Hematopoietic multipotent progenitor cell treated with erythropoietin and hydrocortisone succinate and interleukin-3 and kit ligand, for 8 days (in vitro differentiated cells): ENCODE results near the gene MAD1L1.

ENCODE experiments used
- DNase-seq: peaks from one replicate; pipeline ENCODE4 v3.0.0-alpha.2; 2015

MAD1L1 gene

DNA sequence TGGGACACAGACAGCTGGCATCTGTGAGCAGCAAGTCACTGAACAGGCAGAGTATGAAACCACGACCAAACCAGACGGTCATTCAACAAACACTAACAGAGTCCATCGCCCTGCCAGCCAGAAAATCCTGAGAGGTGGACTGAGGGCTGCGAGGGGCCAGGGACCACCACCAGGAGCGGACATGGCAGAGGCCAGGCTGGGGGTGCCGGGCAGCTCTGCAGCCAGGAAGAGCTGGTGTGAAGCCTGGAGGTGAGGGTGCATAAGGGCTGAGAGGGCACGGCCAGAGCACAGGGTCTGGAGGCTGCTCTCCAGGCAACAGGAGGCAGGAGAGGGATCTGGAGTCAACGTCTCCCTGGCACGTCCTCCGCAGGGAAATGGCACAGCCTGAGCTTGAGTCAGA is 15.5 kb downstream of the MAD1L1 start:
- no peak for DNase-seq

DNA sequence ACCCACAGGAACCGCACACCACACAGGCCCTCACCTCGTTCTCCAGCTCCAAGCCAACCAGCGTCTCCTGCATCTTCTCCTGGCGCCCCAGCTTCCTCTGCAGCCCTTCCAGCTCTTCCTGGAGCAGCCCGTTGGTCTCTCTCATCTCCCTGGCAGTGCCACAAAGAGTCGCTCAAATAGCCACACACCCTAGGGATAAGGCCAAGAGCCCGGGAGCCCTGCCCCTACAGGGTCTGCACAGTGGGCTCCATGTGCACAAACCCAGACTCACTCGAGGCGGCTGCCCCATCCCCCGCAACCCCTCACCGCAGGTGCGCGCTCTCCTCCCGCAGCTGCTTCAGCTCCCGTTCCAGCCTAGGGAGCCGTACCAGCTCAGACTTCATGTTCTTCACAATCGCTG is 16.9 kb downstream of the MAD1L1 start:
- DNase-seq: no peak

DNA sequence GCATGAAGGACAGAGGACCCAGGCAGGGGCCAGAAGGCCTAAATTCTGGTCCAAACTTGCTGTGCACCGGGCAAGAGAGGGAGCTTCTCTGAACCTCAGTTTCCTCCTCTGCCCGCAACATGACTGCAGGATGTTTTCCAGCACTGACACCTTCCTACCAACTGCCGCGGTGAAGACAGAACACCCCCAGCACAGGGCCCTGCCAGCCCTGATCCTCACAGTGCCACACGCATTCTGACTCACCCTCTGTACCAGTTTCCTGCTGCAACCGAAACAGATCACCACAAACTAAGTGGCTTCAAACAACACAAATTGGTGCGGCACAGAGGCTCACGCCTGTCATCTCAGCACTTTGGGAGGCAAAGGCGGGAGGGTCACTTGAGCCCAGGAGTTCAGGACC is 18.1 kb downstream of the MAD1L1 start:
- DNase-seq: no peak

DNA sequence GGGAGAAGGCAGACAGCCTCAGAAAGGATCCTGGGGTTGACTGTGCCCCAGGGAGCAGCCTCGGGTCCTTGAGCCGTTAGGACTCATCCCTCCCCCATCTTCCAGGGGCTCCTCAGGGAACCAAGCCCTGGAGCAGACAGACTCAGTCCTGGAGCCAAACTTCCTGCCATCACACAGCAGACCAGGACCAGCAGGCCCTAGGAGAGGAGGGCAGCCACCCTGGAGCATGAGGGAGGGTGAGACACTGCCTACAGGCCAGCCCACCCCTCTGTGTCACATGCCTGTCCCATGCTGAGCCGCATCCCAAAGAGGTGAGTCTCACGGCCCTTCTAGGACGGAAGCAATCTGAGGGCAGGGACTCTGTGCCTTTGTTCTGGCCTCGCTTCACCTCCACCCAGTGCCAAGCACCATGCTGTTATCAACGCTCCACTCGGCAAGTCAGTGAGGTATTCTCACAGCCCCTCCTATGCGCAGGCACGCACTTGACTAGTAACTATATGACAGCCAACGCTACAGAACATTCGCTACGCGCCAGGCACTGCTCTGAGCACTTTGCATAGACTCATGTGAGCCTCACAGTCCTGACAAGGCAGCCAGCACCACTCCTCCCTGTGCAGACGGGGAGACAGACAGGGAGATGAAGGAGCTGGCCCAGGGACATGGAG is 19.1 kb downstream of the MAD1L1 start:
- DNase-seq: no peak

DNA sequence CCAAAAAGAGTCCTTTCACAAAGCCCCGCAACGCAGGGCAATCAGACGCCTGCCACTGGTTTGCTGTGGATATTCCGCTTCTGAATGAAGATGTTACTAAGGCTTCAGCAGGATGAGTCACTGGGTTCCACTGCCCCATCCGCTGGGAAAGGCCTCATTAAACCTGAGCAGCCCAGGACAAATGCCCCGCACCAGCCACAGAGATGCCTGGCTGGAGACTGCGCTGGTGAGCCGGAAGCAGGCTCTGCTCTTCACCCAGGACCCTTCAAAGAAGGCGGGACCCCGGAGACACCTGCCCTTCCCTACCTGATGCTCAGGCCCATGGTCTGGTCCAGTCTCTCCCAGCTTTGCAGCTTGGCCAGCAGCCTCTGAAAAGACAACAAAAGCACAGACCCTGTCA is 19.8 kb downstream of the MAD1L1 start:
- no peak for DNase-seq

DNA sequence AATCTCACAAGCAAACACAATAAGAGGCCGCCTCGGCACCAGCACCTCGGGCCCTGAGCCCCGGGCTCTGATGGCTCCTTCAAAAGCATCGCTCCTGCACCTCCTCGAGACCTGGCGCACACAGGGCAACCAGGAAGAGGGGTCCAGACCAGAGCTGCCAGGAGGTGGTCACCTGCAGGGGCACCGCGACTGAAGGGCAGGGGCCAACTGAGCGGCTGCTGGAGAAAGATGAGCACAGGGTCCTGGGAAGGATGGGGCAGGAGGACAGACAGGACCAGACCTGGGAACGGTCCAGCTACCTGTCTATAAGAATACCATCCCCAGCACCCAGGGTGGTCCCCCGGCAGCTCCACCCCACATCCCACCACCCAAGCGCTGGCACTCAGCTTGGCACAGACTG is 20.8 kb downstream of the MAD1L1 start:
- no peak for DNase-seq

DNA sequence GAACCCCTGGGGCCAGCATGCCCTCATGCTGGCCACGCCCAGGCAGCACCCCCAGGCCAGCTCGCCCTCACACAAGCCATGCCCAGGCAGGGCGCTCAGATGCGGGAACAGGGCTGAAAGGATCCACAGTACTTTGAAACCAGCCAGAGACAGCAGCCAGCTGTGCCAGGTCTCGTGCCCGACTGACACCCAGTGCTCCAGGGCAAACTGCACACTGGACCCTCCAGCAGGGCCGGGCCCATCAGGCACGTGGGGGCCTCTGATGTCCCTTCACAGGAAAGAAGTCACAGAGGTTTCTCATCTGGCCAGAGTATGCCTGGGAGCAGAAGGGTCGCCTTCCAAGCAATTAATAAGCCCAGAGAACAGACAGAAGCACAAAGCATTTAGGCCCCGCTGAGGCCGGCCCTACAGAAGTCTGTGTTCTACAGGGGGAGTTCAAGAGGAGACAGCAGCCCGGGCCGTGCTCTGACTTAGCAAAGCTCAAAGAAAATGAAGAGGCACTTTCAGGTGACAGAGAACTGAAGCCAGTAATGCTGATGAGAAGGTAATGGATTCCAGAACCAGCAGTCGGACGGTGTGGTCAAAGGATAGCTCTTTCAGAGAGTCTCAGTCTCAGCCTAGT is 21.4 kb downstream of the MAD1L1 start:
- DNase-seq: no peak

DNA sequence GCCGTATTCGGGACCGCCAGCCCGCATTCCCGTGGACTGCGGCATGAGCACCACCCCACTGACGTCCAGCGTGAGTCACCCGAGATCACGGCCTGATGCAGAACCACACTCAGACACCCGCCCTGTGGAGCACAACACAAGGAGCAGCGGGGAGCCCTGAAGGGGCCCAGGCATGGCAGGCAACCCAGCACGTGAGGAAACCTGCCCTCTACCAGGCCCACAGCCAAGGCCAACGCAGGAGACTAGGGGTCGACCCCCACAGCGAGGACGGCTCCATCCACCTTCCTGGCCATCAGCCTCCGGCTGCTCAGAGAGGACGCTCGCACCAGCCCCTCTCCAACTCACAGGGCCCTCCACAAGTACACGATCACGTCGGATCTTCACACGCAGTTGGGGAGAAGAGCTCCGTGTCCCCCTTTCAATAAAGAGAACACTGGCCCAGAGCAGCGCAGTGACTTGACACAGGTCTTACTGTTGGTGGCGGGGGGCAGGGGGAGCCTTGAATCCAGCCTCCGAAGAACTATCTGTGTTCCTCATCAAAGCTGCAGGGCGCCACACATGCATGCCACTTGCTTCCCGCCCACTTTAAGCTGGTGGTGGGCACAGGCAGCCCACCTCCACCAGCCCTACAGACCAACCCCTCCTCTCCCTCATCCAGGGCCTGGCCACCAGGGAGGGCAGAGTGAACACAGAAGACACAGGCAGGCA is 22.0 kb downstream of the MAD1L1 start:
- no peak for DNase-seq

DNA sequence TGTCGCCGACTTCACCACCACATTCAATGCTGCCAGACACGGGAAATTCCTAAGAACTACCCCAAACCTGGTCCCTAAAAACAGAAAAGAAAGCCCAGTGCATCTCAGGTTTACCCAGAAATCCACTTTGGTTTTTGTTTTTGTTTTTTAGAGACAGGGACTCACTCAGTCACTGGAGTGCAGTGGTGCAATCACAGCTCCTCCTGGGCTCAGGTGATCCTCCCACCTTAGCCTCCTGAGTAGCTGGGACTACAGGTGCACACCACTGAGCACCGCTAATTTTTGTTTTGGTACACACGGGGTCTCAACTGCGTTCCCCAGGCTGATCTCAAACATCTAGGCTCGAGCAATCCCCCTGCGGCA is 22.8 kb downstream of the MAD1L1 start:
- no peak for DNase-seq

DNA sequence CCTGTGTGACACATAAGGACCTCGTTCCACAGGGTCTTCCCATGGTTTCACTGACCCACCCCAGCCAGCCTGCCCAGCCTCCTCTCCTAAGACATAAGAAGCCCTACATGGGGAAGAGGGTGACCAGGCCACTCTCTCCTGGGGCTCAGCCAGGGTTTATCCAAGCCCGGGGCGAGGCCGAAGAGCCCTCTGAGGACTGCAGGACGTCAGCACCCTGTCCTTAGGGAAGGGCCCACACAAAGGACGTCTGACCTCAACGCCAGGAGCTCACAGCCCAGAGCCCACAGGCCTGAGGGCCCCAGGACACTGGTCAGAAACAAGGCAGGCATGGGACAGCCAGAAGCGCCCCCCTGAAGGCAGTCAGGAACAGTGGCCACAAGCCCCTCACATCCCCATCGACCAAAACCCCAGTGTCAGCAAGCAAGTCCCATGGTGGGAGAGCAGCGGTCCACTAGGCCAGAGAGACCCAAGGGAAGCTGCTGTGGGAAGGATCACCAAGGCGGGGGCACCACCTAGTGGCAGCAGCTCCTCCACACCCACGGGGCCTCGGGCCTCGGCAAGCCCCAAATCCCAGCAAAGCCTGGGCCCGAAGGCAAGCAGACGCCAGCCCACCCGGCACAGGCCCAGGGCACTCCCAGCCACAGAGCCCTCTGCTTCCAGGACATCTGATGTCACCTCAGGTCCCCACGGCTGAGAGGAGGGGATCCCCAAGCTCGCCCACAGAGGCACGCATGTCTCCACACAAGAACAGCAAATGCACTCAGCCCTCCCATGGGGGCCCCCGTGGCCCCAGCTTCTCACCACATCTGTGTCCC is 23.4 kb downstream of the MAD1L1 start:
- DNase-seq: peak; percentile 60

DNA sequence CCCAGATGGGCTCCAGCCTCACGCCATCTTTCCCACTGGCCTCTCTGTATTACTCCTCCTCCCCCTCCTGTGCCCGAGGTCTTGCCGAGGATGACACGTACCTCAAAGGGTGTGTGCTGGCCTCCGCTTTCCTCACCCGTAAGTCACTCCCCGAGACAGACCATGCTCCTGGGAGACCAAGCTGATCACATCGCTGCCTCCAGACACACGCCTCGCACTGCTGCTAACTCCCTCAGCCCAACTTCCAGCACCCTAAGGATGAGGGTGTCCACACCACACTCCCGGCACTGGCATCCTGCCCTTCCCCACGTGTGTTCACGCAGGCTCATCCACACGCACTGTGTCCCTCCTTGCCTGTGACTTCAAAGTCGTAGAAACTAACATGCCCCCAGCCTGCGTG is 24.0 kb downstream of the MAD1L1 start:
- no peak for DNase-seq

DNA sequence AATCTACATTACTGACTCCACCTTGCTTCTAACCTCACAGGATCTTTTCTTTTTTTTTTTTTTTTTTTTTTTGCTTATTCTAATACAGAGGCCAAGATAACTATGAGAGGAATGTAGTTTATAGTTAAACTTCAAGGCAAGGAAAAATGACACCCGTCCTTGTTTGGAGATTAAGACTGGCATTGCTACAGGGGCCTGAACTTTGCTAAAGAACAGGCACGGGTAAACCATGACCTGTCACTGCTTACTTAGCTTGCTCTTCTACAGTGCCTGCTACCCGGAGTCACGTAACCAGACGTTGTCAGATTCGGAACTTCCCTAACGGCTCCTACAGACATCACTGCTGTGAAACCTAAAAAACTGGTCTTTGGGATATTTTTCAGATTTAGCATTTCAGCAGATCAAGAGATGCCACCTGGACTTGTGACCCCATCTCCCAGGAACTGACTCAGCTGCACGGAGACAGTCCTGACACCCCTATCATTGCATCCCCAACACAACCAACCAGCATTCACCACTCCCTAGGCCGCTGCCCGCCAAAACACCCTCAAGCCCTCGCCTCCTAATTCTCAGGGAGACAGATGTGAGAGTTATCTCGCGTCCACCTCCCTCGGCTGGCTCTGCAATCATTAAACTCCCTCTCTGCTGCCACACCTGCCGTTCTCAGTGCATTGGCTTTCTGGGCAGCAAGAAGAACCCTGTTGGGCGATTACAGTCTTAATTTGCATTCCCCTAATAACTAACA is 27.5 kb downstream of the MAD1L1 start:
- peak; percentile 14 for DNase-seq

DNA sequence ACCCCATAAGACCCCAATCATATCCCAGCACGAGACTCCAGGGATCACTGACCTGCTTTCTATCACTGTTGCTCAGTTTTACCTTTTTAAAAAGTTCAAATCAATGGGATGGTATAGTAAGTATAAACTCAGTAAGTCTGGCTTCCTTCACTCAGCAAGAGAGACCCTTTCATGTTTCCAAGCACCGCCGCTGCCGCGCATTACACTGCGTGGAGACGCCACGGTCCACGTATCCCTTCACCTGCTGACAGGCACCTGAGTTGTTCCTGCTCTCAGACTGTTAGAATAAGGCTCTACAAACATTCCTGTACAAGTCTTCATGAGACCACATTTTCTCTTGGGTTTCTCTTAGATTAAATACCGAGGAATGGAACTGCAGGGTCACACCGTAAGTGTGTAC is 28.3 kb downstream of the MAD1L1 start:
- DNase-seq: no peak

DNA sequence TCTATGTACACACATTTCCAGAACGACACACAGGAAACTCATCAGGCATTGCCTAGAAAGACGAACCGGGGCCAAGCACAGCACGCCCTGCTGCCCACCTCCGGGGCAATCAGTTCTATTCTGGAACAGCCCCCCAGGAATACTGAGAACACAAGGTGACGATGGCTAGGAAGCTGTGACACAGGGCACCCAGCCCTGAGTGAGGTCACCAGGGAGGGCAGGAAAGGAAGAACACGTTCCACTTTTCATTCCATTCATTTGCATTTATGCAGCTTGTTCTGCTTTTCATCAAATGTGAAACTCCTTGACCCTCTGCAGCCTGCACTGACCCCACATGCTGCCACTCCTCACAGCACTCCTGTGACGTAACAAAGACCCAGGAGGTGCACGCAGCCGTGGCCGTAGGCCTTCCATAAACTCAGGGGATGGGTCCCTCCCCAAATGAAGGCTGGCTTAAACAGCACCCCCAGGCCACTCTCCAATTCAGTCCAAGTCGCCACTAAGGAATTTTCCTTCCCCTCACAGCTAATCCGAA is 28.9 kb downstream of the MAD1L1 start:
- no peak for DNase-seq

DNA sequence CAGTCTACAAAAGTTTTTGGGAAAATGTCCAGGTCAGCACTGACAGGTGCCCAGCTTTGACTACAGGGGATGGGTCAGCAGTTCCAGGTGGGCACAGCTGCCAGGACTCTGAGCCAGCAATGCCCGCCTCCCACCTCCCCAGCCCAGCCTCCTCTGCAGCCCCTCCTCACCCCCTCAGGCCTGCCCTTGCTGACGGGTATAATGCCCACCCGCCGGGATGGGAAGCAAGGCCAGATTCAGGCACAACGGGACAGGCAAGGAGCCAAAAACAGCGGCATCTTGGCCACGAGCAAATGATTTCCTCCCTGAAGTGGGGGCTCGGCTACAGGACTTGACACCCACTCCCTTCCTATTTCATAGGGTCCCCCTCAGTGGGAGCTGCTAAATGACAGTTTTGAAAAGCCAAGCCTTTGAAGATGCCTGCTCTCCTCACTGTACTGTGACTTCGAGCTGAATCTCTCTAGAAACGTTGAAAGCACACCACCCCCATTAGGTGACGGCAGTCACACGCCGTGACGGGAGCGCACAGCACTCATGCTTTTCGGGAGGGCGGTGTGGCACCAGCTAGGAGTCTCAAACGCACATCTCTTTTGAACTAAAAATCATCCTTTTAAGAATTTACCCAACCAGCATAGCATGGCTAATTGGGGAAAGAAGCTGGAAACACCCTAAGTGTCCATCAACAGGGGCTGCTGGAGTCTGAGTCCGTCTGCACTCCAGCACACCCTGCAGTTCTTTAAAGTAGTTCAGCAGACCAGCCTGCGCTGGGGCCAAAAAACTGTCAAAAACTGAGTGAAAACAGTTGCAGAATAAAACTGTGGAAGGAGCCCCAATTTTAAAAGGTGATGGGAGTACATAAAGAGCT is 29.6 kb downstream of the MAD1L1 start:
- no peak for DNase-seq

DNA sequence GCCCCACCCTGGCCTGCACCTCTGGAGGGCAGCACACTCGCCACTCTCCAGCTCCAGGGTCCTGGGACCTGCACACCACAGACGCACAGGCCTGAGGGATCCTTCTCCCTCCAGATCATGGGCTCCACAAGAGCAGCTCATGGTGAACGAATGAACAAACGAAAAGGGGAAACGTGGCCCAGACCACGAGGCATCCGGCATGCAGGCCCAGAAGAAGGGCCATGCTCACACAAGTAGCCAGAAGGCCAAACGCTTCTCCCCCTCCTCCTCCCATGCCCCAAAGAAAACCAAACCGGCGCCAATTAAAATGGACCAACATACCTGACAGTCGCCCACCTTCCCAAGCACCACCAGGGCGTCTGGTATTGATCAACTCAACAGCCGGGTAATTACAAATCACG is 30.4 kb downstream of the MAD1L1 start:
- no peak for DNase-seq

DNA sequence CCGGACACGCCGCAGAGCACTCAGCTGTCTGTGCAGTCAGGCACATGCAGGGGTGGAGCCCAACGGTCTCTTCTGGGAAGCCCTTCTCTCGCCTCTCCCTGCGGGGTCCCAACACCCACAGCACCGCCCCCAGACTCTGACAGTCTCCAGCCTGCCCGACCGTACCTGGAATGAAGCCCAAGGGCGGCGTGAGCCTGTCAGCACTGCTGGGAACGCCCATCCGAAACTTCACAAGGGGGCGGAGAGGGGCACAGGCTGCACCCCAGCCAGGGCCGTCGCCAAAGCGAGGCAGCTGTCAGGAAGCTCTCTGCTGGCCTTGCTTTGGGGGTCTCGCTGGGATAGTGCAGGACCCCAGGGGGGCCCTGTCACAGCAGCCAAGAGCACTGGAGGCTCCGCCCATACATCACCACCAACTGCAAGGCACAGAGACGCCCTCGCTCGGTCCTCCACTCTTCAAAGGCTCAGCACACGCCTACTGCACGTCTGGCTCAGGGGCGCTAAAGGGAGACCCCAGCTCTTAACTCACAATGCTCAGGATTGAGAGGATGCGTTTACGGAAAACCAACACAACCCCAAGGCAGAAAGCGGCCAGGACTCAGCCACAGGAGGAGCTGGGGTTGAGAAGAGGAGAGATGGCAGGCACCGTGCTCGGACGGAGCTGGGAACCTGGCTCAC is 30.9 kb downstream of the MAD1L1 start:
- peak; percentile 16 for DNase-seq

DNA sequence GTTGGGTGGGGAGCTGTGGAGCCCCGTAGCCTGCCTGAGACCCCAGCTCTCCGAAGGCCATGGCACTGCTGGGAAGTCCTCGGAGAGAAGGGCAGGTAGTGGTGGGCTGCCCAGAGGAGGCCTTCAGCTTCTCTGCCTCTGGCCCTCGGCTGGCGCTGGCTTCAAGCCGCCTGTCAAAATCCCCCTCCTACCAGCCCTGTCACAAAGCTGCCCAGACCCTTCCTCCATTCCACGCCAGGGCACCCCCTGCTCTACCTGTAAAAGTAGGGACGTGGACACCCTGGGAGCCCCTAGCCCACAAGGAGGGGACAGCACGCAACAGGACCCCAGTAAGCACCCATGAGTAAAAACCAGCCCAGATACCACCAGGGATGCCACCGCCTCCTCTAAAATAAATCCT is 31.6 kb downstream of the MAD1L1 start:
- DNase-seq: no peak

DNA sequence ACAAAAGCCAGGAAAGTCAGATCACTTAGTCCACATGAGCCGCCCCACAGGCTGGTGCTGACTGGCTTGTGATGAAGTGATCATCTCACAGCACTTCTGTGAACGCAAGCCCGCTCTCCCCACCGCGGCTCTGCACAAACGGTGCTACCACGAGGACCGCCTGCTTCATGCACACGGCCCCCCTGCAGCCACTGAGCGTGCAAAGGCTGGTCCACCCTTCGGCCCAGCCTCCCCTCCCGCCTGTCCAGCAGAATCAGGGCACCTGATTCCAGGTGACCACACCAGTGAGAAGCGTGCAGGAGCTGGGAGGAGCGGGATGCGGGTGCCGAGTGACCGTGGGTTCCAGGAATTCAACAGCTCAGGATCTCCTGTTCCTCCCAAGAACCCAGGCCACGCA is 32.2 kb downstream of the MAD1L1 start:
- DNase-seq: no peak

DNA sequence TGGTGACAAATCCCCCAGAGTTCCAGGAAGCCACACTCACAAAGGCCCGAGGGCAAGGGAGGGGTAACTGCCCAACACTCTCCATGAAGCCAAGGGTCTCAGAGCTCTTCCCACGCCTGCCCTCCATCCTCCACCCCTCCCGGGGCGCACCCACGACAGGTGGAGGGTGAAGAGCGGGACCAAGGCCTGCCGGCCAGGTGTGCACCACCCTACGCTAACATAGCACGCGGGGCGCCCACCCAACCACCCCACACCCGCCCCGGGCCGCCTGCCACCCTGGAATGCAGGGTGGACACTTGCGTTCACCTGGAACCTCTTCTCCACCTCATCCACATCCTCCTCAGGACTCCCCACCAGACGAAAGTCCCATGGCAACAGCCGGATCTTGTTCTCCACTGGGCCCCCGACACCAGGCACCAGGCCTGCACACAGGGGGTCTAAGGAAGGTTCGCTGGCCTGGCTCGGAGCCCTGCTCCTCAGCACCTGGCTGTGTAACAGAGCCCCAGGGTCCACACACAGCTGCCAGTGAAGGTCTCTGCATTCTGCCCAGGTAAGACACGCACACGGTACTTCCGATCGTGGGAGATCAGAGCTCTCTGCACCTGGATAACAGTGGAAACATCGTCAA is 32.7 kb downstream of the MAD1L1 start:
- no peak for DNase-seq

DNA sequence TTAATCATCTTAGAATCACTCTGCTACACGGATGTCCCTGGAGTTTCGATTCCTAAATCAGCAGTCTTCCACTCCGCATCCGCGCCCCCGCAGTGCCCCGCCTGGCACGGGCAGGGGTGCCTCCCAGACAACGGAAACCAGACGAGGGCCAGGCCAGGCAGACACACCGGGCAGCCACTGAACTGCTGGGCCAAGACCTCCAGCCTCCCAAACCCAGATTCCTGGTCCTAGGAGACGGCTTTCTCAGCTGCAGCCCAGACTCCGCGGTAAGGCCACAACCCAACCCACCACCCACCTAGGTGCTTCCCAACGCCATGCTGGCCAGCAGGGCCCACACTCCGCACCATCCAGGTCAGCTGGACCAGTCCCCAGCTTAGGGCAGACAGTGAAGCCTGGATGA is 33.2 kb downstream of the MAD1L1 start:
- DNase-seq: no peak
